H1 (cell line): ENCODE measurements around the gene ABCA13. TPM values are rescaled to one million over a fixed set of nuclear protein-coding genes. Genes with fewer than 3 reads are reported as not detected.

Experiments
- CTCF ChIA-PET: fragments of 300-600 bp; sonication (Branson Sonifier 250); formaldehyde crosslinking; loops from one replicate; lab custom pipeline; 2021; ENCODE audit not compliant: partially characterized antibody; lab: Charles Lee
- POLR2A ChIA-PET: fragments of 300-600 bp; sonication (Branson Sonifier 250); formaldehyde crosslinking; loops from one replicate; lab custom pipeline; 2021; ENCODE audit warnings: inconsistent platforms; ENCODE audit not compliant: partially characterized antibody; lab: Charles Lee
- DNase-seq, 2 experiments: peaks; one replicate each; pipeline versions ENCODE4 v3.0.0 to v3.0.0-alpha.2; 2010 to 2022; ENCODE audit warnings: low spot score in 2 of 2, low read depth in 1 of 2, mixed read lengths in 1 of 2
- FAIRE-seq: peaks from 2 replicates; lab custom pipeline; 2011; peaks lifted over from hg19 to GRCh38; lab: Jason Lieb, UNC
- H2AFZ ChIP-seq: 2 replicates; pipeline ENCODE4 v1.8.1; 2012; ENCODE audit warnings: low read length, inconsistent platforms
- H2AK5ac ChIP-seq: 2 replicates; pipeline ENCODE4 v1.6.1; 2013; ENCODE audit warnings: low read depth, low read length
- H2BK120ac ChIP-seq: replicated peaks from 2 replicates; pipeline ENCODE3; 2013; ENCODE audit warnings: low read depth, low read length, inconsistent platforms
- H2BK12ac ChIP-seq: 2 replicates; pipeline ENCODE4 v1.6.1; 2013; ENCODE audit warnings: low read depth, low read length
- H2BK15ac ChIP-seq: 2 replicates; pipeline ENCODE4 v1.6.1; 2013; ENCODE audit warnings: low read length
- H2BK20ac ChIP-seq: 2 replicates; pipeline ENCODE4 v1.6.1; 2013; ENCODE audit warnings: low read length
- H2BK5ac ChIP-seq: 2 replicates; pipeline ENCODE4 v1.6.1; 2013; ENCODE audit warnings: low read depth, low read length
- H3K14ac ChIP-seq: 2 replicates; pipeline ENCODE4 v1.6.1; 2013; ENCODE audit warnings: inconsistent platforms; ENCODE audit not compliant: insufficient read length
- H3K18ac ChIP-seq: 2 replicates; pipeline ENCODE4 v1.6.1; 2013; ENCODE audit warnings: low read length; ENCODE audit errors: extremely low read depth
- H3K23ac ChIP-seq: 2 replicates; pipeline ENCODE4 v1.6.1; 2013; ENCODE audit warnings: inconsistent platforms; ENCODE audit not compliant: insufficient read length
- H3K23me2 ChIP-seq: 2 replicates; pipeline ENCODE4 v1.6.1; 2013; ENCODE audit warnings: low read depth, low read length
- H3K27ac ChIP-seq: 2 replicates; pipeline ENCODE4 v1.6.1; 2011; ENCODE audit warnings: low read depth, low read length, inconsistent platforms
- H3K27me3 ChIP-seq, 4 experiments: replicated peaks in 1 of 4; 1 replicate in 1 of 4; 2 replicates in 3 of 4; pipeline versions ENCODE4 v1.6.1 to v1.8.1; 2011 to 2013; ENCODE audit warnings: low read length in 3 of 4, mild to moderate bottlenecking in 3 of 4, inconsistent platforms in 2 of 4, mixed read lengths in 2 of 4, moderate library complexity in 1 of 4; ENCODE audit not compliant: control insufficient read depth in 3 of 4, insufficient read depth in 3 of 4; ENCODE audit errors: extremely low read depth in 1 of 4
- H3K36me3 ChIP-seq, 4 experiments: 2 replicates each; pipeline versions ENCODE4 v1.6.1 to v1.8.1; 2011 to 2013; ENCODE audit warnings: mild to moderate bottlenecking in 4 of 4, low read length in 3 of 4, moderate library complexity in 2 of 4, control low read depth in 1 of 4, inconsistent platforms in 1 of 4; ENCODE audit not compliant: insufficient read depth in 4 of 4, control insufficient read depth in 2 of 4
- H3K4ac ChIP-seq: replicated peaks from 2 replicates; pipeline ENCODE3; 2013; ENCODE audit warnings: low read length, low read depth, mixed read lengths, inconsistent platforms; ENCODE audit not compliant: insufficient read length
- H3K4me1 ChIP-seq, 4 experiments: replicated peaks in 1 of 4; 1 replicate in 1 of 4; 2 replicates in 3 of 4; pipeline versions ENCODE4 v1.6.1 to v1.8.1; 2011 to 2013; ENCODE audit warnings: low read length in 3 of 4, inconsistent platforms in 2 of 4, mixed read lengths in 1 of 4; ENCODE audit not compliant: insufficient read depth in 4 of 4, control insufficient read depth in 3 of 4
- H3K4me2 ChIP-seq, 2 experiments: 2 replicates each; pipeline versions ENCODE4 v1.6.1 to v1.8.1; 2011 to 2013; ENCODE audit warnings: low read depth in 2 of 2, low read length in 2 of 2, control low read depth in 1 of 2, inconsistent platforms in 1 of 2, mild to moderate bottlenecking in 1 of 2; ENCODE audit not compliant: insufficient read depth in 1 of 2
- H3K4me3 ChIP-seq, 4 experiments: fragments of 200-600, 300-600 bp in 1 of 4; sonication (generic), shearing (Covaris generic), sonication (Bioruptor Twin) in 1 of 4; 2 replicates each; pipeline versions ENCODE4 v1.5.1 to v1.8.1; 2011 to 2016; ENCODE audit warnings: low read length in 4 of 4, low read depth in 3 of 4, control low read depth in 2 of 4, inconsistent platforms in 2 of 4, mild to moderate bottlenecking in 2 of 4, mixed read lengths in 1 of 4, moderate library complexity in 1 of 4; ENCODE audit not compliant: insufficient read depth in 2 of 4; ENCODE audit errors: extremely low read depth in 1 of 4
- H3K56ac ChIP-seq: replicated peaks from 2 replicates; pipeline ENCODE3; 2013; ENCODE audit warnings: low read depth, mild to moderate bottlenecking, mixed read lengths, low read length, inconsistent platforms; ENCODE audit not compliant: insufficient read length
- H3K79me1 ChIP-seq: 2 replicates; pipeline ENCODE4 v1.6.1; 2013; ENCODE audit warnings: low read depth, low read length, control low read depth
- H3K79me2 ChIP-seq, 2 experiments: 2 replicates each; pipeline versions ENCODE4 v1.6.1 to v1.8.1; 2012 to 2013; ENCODE audit warnings: low read length in 2 of 2, mild to moderate bottlenecking in 2 of 2, inconsistent platforms in 1 of 2; ENCODE audit not compliant: insufficient read depth in 2 of 2, control insufficient read depth in 1 of 2
- H3K9ac ChIP-seq, 4 experiments: replicated peaks in 1 of 4; 1 replicate in 1 of 4; 2 replicates in 3 of 4; pipeline versions ENCODE4 v1.6.1 to v1.8.1; 2011 to 2013; ENCODE audit warnings: low read depth in 3 of 4, low read length in 3 of 4, control low read depth in 2 of 4, mild to moderate bottlenecking in 2 of 4, moderate library complexity in 2 of 4, inconsistent platforms in 1 of 4; ENCODE audit errors: extremely low read depth in 1 of 4
- H3K9me3 ChIP-seq, 2 experiments: 2 replicates each; pipeline versions ENCODE4 v1.6.1 to v1.8.1; 2012 to 2013; ENCODE audit warnings: mild to moderate bottlenecking in 2 of 2, moderate library complexity in 2 of 2, control low read depth in 1 of 2, inconsistent platforms in 1 of 2, low read depth in 1 of 2, low read length in 1 of 2, mixed read lengths in 1 of 2; ENCODE audit not compliant: insufficient read depth in 2 of 2
- H4K20me1 ChIP-seq, 2 experiments: replicated peaks in 1 of 2; 2 replicates each; pipeline versions ENCODE3 to v1.8.1; 2011 to 2013; ENCODE audit warnings: inconsistent platforms in 2 of 2, low read length in 2 of 2, mild to moderate bottlenecking in 1 of 2; ENCODE audit not compliant: insufficient read depth in 2 of 2, control insufficient read depth in 1 of 2
- H4K5ac ChIP-seq: 2 replicates; pipeline ENCODE4 v1.6.1; 2013; ENCODE audit warnings: low read length, low read depth, mixed read lengths, inconsistent platforms; ENCODE audit not compliant: insufficient read length
- H4K8ac ChIP-seq: 2 replicates; pipeline ENCODE4 v1.8.0; 2013; ENCODE audit warnings: mild to moderate bottlenecking, moderate library complexity, low read length, inconsistent platforms; ENCODE audit not compliant: insufficient read depth; ENCODE audit errors: extremely low read depth
- H4K91ac ChIP-seq: replicated peaks from 2 replicates; pipeline ENCODE3; 2013; ENCODE audit warnings: low read length, mixed read lengths, inconsistent platforms; ENCODE audit not compliant: insufficient read length
- ASH2L ChIP-seq: fragments of 200-600, 300-600 bp; sonication (generic); IDR thresholded peaks from one replicate; pipeline ENCODE4 v1.7.1; 2017; ENCODE audit warnings: low read length
- CBX8 ChIP-seq: fragments of 300-800, 300-1000 bp; sonication (generic); IDR thresholded peaks from 2 replicates; pipeline ENCODE4 v1.7.1; 2016; ENCODE audit warnings: low read depth, low read length, borderline replicate concordance
- MAX ChIP-seq: IDR thresholded peaks from 2 replicates; pipeline ENCODE4 v1.6.1; 2012; ENCODE audit warnings: inconsistent platforms
- TBP ChIP-seq: IDR thresholded peaks from 2 replicates; pipeline ENCODE4 v1.6.1; 2011; ENCODE audit warnings: low read depth, low read length, improper control_type of control experiment
- WGBS, 2 experiments: shearing (Covaris generic) in 1 of 2; methylation state at CpG; one replicate each; pipeline versions ENCODE4 v1.1.6 to v1.1.7; 2013 to 2015; ENCODE audit warnings: low lambda C conversion rate in 2 of 2, mixed read lengths in 2 of 2, inconsistent platforms in 1 of 2, low coverage in 1 of 2, missing lambda C conversion rate in 1 of 2; ENCODE audit not compliant: insufficient replicate concordance in 2 of 2, insufficient coverage in 1 of 2, insufficient read length in 1 of 2; ENCODE audit errors: extremely low coverage in 1 of 2, missing lambda C conversion rate in 1 of 2; 5-methylcytosine and 5-hydroxymethylcytosine counted together
- polyA plus RNA-seq, 7 experiments: library from polyadenylated mRNA; depleted of rRNA in 3 of 7; stranded (reverse) in 5 of 7; unstranded in 2 of 7; fragments of >200 nt in 5 of 7; fragments of 200-250 nt in 2 of 7; gene quantifications; 1 replicate in 5 of 7; 2 replicates in 1 of 7; 4 replicates in 1 of 7; pipeline versions ENCODE4 v1.2.1 to v1.2.3, GENCODE V29; 2011 to 2013; ENCODE audit warnings: missing spikeins in 2 of 7, mixed read lengths in 2 of 7
- total RNA-seq: library from RNA; stranded (reverse); fragmentation: NEBNext Ultra II Directional; extraction: Animal tissue kit (Norgen Biotek cat#: 25700); gene quantifications from 2 replicates; pipeline ENCODE4 v1.2.1, GENCODE V29; 2021

ABCA13 gene
- total and polyA plus RNA-seq, 2 of the 8 experiments (the other 6 are each of a cell fraction or from before 2014, with no cell fraction given), result 0.07 to 0.09 TPM

GRCh38 chr7:48180981-48181380 is 9.7 kb downstream of the ABCA13 start:
- no peak overlapping the region for H2BK15ac ChIP-seq
- H2BK5ac ChIP-seq, result no peak overlapping the region
- no peak overlapping the region for H3K18ac ChIP-seq
- H3K79me2 ChIP-seq, result no peaks in the 10 kb centered on the region
- H3K23ac ChIP-seq, result no peak overlapping the region
- no peak overlapping the region for H3K56ac ChIP-seq
- peaks cover 0 to 20% (median 9%) of the 10 kb centered on the region in 4 experiments; a peak in 4 of 7 replicates for H3K4me1 ChIP-seq
- TF ChIP-seq CBX8 (no peak), MAX (no peak), TBP (no peak), ASH2L (no peak)
- TF ChIP-seq, all 59 proteins: peak for 0
- Histone ChIP-seq H3K4me3 (no peak overlapping the region), H3K4ac (no peak overlapping the region), H3K79me1 (no peaks in the 10 kb centered on the region), H3K9me3 (no peaks in the 10 kb centered on the region), H3K14ac (no peak overlapping the region), H4K8ac (no peak overlapping the region), H3K4me2 (no peak overlapping the region), H3K36me3 (no peaks in the 10 kb centered on the region), H3K27me3 (peaks cover 0 to 5% (median 2%) of the 10 kb centered on the region in 4 experiments; a peak in 1 of 7 replicates), H4K5ac (no peak overlapping the region), H2AFZ (no peak overlapping the region), H2BK120ac (no peak overlapping the region), H3K23me2 (no peaks in the 10 kb centered on the region), H2BK20ac (no peak overlapping the region), H4K91ac (no peak overlapping the region), H4K20me1 (no peaks in the 10 kb centered on the region), H3K27ac (no peak overlapping the region), H2AK5ac (no peak overlapping the region), H3K9ac (no peak overlapping the region), H2BK12ac (no peak overlapping the region)
- CTCF ChIA-PET, result no interaction called here
- POLR2A ChIA-PET, result no interaction called here
- no peak for FAIRE-seq
- no peak for DNase-seq
- 93% methylated on average over 6 of the region's 6 CpGs; no CpG with 5 or more reads in 1 of the 2 experiments for WGBS, 2 experiments
